Measurements from ENCODE around the gene ZNF80.

Gene ZNF80

GRCh38 chr3:114217266-114217665 is 20.1 kb downstream of the ZNF80 start:
- H3K9me3 ChIP-seq (ENCODE audit: control insufficient read depth, insufficient read depth, low read length): no peaks in the 10 kb centered on the region

GRCh38 chr3:114216186-114216970 is 21.0 kb downstream of the ZNF80 start:
- H3K27me3 ChIP-seq (ENCODE audit: control insufficient read depth, low read length): no peaks in the 10 kb centered on the region
- no peak for TF ChIP-seq EZH2phosphoT487 (IDR thresholded peaks at IDR 0.05; ENCODE audit: borderline replicate concordance, low read length)
- no peak for TF ChIP-seq CTCF (IDR thresholded peaks at IDR 0.05; ENCODE audit: low read depth, low read length, poor library complexity, severe bottlenecking)
- peak overlapping the region; percentile 76 for H3K4me3 ChIP-seq (ENCODE audit: low read length)
- peaks cover 14% of the 10 kb centered on the region for H3K79me2 ChIP-seq (ENCODE audit: control insufficient read depth, low read length)
- H3K27ac ChIP-seq (ENCODE audit: low read depth, low read length): peak overlapping the region; percentile 98; the same call in 1 of the 2 replicates
- H4K20me1 ChIP-seq (ENCODE audit: control insufficient read depth, insufficient read depth, low read depth, low read length): no peaks in the 10 kb centered on the region
- peaks cover 4% of the 10 kb centered on the region; the same call in 1 of the 2 replicates for H3K36me3 ChIP-seq (ENCODE audit: control insufficient read depth, low read length)
- H3K4me2 ChIP-seq (ENCODE audit: low read length): peak overlapping the region; percentile 94
- peaks cover 95% of the 10 kb centered on the region for H3K4me1 ChIP-seq (ENCODE audit: control insufficient read depth, low read length)
- H3K9me3 ChIP-seq (ENCODE audit: control insufficient read depth, insufficient read depth, low read length): no peaks in the 10 kb centered on the region
- peaks cover 30% of the 10 kb centered on the region for H3F3A ChIP-seq (ENCODE audit: control insufficient read depth, insufficient read depth)
- H3K9me2 ChIP-seq (replicated peaks; ENCODE audit: control insufficient read depth, low read length): no peaks in the 10 kb centered on the region

More at GRCh38 chr3:114217266-114217665, 20.1 kb downstream of the ZNF80 start:
- no peaks in the 10 kb centered on the region for H4K20me1 ChIP-seq (ENCODE audit: control insufficient read depth, insufficient read depth, low read depth, low read length)
- no peaks in the 10 kb centered on the region for H3K9me2 ChIP-seq (replicated peaks; ENCODE audit: control insufficient read depth, low read length)
- peaks cover 96% of the 10 kb centered on the region for H3K4me1 ChIP-seq (ENCODE audit: control insufficient read depth, low read length)
- peaks cover 14% of the 10 kb centered on the region for H3K79me2 ChIP-seq (ENCODE audit: control insufficient read depth, low read length)
- H3K36me3 ChIP-seq (ENCODE audit: control insufficient read depth, low read length): peaks cover 4% of the 10 kb centered on the region; the same call in 1 of the 2 replicates
- H3F3A ChIP-seq (ENCODE audit: control insufficient read depth, insufficient read depth): peaks cover 30% of the 10 kb centered on the region
- no peak overlapping the region for H3K27ac ChIP-seq (ENCODE audit: low read depth, low read length)
- no peak for TF ChIP-seq CTCF (IDR thresholded peaks at IDR 0.05; ENCODE audit: low read depth, low read length, poor library complexity, severe bottlenecking)
- TF ChIP-seq EZH2phosphoT487 (IDR thresholded peaks at IDR 0.05; ENCODE audit: borderline replicate concordance, low read length): no peak
- no peak overlapping the region for H3K4me2 ChIP-seq (ENCODE audit: low read length)
- H3K4me3 ChIP-seq (ENCODE audit: low read length): no peak overlapping the region
- H3K27me3 ChIP-seq (ENCODE audit: control insufficient read depth, low read length): no peaks in the 10 kb centered on the region

- H3K4me3 ChIP-seq (ENCODE audit: low read length): peak overlapping the region; percentile 76
- no peak for TF ChIP-seq CTCF (IDR thresholded peaks at IDR 0.05; ENCODE audit: low read depth, low read length, poor library complexity, severe bottlenecking)
- TF ChIP-seq EZH2phosphoT487 (IDR thresholded peaks at IDR 0.05; ENCODE audit: borderline replicate concordance, low read length): no peak
Measured at GRCh38 chr3:114214542-114215341, 22.6 kb downstream of the ZNF80 start.

More at GRCh38 chr3:114214542-114215341, 22.6 kb downstream of the ZNF80 start:
- H3K9me3 ChIP-seq (ENCODE audit: control insufficient read depth, insufficient read depth, low read length): no peaks in the 10 kb centered on the region
- peaks cover 79% of the 10 kb centered on the region for H3K4me1 ChIP-seq (ENCODE audit: control insufficient read depth, low read length)
- H3K27ac ChIP-seq (ENCODE audit: low read depth, low read length): peak overlapping the region; percentile 98
- peaks cover 30% of the 10 kb centered on the region for H3F3A ChIP-seq (ENCODE audit: control insufficient read depth, insufficient read depth)
- H3K27me3 ChIP-seq (ENCODE audit: control insufficient read depth, low read length): no peaks in the 10 kb centered on the region
- H3K36me3 ChIP-seq (ENCODE audit: control insufficient read depth, low read length): peaks cover 4% of the 10 kb centered on the region; the same call in 1 of the 2 replicates
- peaks cover 14% of the 10 kb centered on the region for H3K79me2 ChIP-seq (ENCODE audit: control insufficient read depth, low read length)
- no peaks in the 10 kb centered on the region for H3K9me2 ChIP-seq (replicated peaks; ENCODE audit: control insufficient read depth, low read length)
- H3K4me2 ChIP-seq (ENCODE audit: low read length): peak overlapping the region; percentile 94
- H4K20me1 ChIP-seq (ENCODE audit: control insufficient read depth, insufficient read depth, low read depth, low read length): no peaks in the 10 kb centered on the region
